Pancreas (tissue), 10 donors: ENCODE measurements around the gene N4BP2. TPM values are rescaled to one million over a fixed set of nuclear protein-coding genes. Genes with fewer than 3 reads are reported as not detected.

Experiments used
- ATAC-seq, 4 donors: fragments of 200-7000 bp; cut with Tn5 transposase; one replicate each; pipeline versions ENCODE4 v1.8.0 to v1.9.1; 2020; ENCODE audit warnings: mild to moderate bottlenecking in 4 of 4, moderate library complexity in 4 of 4
- DNase-seq, 6 donors: peaks; one replicate each; pipeline ENCODE4 v3.0.0-alpha.2; 2020
- FAIRE-seq: peaks from 2 replicates; lab custom pipeline; 2012; peaks lifted over from hg19 to GRCh38; lab: Jason Lieb, UNC
- H3K27ac ChIP-seq, 4 donors: fragments of 200-600 bp; sonication (generic); 1 replicate in 3 of 4; 2 replicates in 1 of 4; pipeline versions ENCODE4 v1.5.0 to v1.8.0; 2020
- H3K27me3 ChIP-seq, 4 donors: fragments of 200-600 bp; one replicate each; pipeline ENCODE4 v1.8.0; 2021
- H3K36me3 ChIP-seq, 3 donors: fragments of 200-600 bp; sonication (generic) in 1 of 3; one replicate each; pipeline versions ENCODE4 v1.5.0 to v1.8.0; 2020 to 2021
- H3K4me1 ChIP-seq, 3 donors: fragments of 200-600 bp; one replicate each; pipeline ENCODE4 v1.8.0; 2021
- H3K4me3 ChIP-seq, 4 donors: fragments of 200-600 bp; sonication (generic) in 2 of 4; one replicate each; pipeline versions ENCODE4 v1.5.0 to v1.8.0; 2020 to 2021
- H3K9me3 ChIP-seq, 4 donors: fragments of 200-600 bp; one replicate each; pipeline ENCODE4 v1.8.0; 2021
- WGBS, 2 donors: extraction: QIAGEN DNeasy Blood & Tissue Kit; methylation state at CpG; one replicate each; pipeline ENCODE4 v1.1.7; 2013; 5-methylcytosine and 5-hydroxymethylcytosine counted together
- intact Hi-C, 3 donors: fragments of 100-400 bp; cut with DNase I; formaldehyde crosslinking; loops; one replicate each; pipeline versions ENCODE4 v1.11.1 to v1.14.2; 2022
- polyA plus RNA-seq, 2 donors: library from polyadenylated mRNA; stranded (reverse); fragments of 200-250 nt; gene quantifications; one replicate each; pipeline ENCODE4 v1.2.3, GENCODE V29; 2013
- total RNA-seq, 6 donors: library from RNA; stranded (reverse); fragmentation: NEBNext Ultra II Directional in 4 of 6; extraction: Animal tissue kit (Norgen Biotek cat#: 25700) in 4 of 6; gene quantifications; one replicate each; pipeline versions ENCODE4 v1.2.1 to v1.2.4, GENCODE V29; 2021 to 2023
- TF ChIP-seq, protein P1 (sequence below), 4 donors: fragments of 200-600 bp; sonication (generic) in 3 of 4; IDR thresholded peaks; one replicate each; pipeline versions ENCODE4 v1.5.0 to v1.8.0; 2021; ENCODE audit warnings: antibody characterized with exemption in 4 of 4
- donor health status: healthy with polysubstance abuse.
- donor health status: DM: no; HTN: no; CAD: no; lungs with moderate emphysema.
- donor health status: DM: no; HTN: no; CAD: no.
- donor health status: control.
- donor health status: control.
- donor health status: Bipolar disorder and iron deficiency.
- donor health status: DM: yes; HTN: yes; CAD: no.
- donor health status: DM: no; HTN: no; CAD: no.
- donor health status: DM: no; HTN: no; CAD: no.
- donor health status: DM: yes; HTN: yes; CAD: no.

N4BP2 gene
- total and polyA plus RNA-seq, 8 donors: 1.6 to 13.4 (median 11.2) TPM

DNA sequence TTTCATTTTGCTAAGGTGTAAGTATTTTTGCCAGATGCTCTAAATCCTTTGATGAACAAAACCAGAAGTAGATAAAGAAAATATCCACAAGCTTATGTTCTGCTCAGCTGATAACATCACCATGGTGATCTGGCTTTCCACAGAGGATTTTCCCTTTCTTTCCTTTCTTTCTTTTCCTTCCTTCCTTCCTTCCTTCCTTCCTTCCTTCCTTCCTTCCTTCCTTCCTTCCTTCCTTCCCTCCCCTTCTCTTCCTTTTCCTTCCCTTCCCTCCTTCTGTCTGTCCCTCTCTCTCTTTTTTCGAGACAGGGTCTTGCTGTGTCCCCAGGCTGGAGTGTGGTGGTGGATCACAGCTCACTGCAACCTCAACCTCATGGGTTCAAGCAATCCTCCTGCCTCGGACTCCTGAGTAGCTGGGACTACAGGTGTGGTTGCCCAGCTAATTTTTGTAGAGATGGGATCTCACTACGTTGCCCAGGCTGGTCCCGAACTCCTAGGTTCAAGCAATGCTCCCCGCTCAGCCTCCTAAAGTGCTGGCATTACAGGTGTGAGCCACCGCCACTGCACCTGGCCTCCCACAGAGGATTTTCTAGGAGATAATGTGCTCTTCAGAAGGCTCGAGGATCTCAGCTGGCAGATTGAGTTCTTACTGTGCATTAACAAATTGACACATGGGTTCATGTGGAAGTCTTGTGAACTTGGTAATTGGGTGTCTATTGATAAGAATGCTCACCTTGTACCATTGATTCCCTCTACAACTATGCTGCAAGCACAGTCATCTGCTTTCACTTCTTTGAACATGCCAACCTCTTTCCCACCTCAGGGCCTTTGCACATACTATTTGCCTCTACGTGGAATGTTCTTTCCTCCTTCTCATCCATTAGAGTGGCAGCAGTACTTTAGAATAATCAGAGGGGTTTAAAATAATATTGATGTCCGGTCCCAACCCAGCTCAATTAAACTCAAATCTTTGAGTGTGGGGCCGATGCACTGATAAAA lies 138.8 kb downstream of the N4BP2 start:
- no peaks in the 10 kb centered on the region for H3K27me3 ChIP-seq
- FAIRE-seq (no peak), ATAC-seq (no peak), DNase-seq (no peak)
- no peak overlapping the region for H3K4me3 ChIP-seq
- no peak overlapping the region for H3K27ac ChIP-seq
- 90 to 97% methylated on average over 10 of the region's 10 CpGs for WGBS, 2 donors
- intact Hi-C loops: no loop called here
- peaks cover 0 to 21% (median 5%) of the 10 kb centered on the region in 3 donors for H3K4me1 ChIP-seq
- no peaks in the 10 kb centered on the region for H3K36me3 ChIP-seq
- H3K9me3 ChIP-seq: no peaks in the 10 kb centered on the region
- TF ChIP-seq, protein P1, sequence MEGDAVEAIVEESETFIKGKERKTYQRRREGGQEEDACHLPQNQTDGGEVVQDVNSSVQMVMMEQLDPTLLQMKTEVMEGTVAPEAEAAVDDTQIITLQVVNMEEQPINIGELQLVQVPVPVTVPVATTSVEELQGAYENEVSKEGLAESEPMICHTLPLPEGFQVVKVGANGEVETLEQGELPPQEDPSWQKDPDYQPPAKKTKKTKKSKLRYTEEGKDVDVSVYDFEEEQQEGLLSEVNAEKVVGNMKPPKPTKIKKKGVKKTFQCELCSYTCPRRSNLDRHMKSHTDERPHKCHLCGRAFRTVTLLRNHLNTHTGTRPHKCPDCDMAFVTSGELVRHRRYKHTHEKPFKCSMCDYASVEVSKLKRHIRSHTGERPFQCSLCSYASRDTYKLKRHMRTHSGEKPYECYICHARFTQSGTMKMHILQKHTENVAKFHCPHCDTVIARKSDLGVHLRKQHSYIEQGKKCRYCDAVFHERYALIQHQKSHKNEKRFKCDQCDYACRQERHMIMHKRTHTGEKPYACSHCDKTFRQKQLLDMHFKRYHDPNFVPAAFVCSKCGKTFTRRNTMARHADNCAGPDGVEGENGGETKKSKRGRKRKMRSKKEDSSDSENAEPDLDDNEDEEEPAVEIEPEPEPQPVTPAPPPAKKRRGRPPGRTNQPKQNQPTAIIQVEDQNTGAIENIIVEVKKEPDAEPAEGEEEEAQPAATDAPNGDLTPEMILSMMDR (IDR thresholded peaks at IDR 0.05): no peak

DNA sequence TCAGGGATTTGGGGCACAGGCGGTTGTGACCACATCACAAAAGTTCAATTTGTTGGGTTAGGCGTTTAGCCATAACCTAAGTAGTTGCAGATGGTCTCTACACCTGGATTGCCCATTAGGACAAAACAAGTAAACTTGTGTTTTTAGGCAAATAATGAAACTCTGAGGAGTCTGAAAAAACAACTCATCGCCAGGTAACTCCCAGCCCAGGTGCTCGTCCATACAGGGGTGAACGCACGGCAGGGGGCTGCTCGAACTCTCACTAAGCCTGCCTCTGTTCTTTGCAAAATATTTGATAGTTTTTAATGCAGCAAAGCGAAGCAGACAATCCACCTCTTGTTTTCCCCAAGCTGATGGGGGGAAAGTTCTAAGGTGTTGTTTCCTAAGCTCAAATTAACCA lies 139.6 kb downstream of the N4BP2 start:
- intact Hi-C loops: no loop called here
- Histone ChIP-seq H3K4me1 (peaks cover 0 to 13% (median 5%) of the 10 kb centered on the region in 3 donors), H3K36me3 (no peaks in the 10 kb centered on the region), H3K9me3 (no peaks in the 10 kb centered on the region), H3K27ac (no peak overlapping the region), H3K27me3 (no peaks in the 10 kb centered on the region), H3K4me3 (no peak overlapping the region)
- 93 to 95% methylated on average over 8 of the region's 8 CpGs for WGBS, 2 donors
- TF ChIP-seq, protein P1 (IDR thresholded peaks at IDR 0.05): no peak
- ATAC-seq: no peak
- DNase-seq: no peak
- no peak for FAIRE-seq

DNA sequence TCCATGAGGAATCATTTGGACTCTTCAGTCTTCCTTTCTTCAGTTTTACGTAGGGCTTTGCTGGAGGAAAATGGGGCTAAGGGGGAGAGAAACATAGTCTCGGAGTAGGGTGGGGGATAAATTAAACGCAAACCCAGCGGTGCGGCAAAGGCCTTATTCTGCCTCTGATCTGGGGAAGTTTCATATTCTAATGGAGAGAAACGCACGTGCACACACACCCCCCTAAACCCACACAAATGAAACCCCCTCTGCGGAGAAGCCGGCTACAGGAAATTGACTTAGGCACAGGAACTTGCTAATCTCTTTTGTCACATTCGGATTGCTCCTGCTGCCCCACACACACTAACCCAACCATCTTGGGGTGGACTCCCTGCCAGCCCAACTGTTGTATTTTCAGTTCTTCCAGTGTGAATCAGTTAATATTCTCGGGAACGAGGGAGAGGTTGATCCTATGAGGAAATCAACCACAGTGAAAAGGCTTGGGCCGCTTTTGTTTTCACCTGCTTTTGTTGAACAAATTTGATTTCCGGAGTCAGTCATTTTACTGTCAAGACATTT lies 140.2 kb downstream of the N4BP2 start, which contains the start of gene RHOH:
RHOH (plus strand) TSS at position 308 of the 558 bp plus-strand sequence. CDS start 46,356 bp downstream, outside the sequence.
- Histone ChIP-seq H3K27me3 (no peaks in the 10 kb centered on the region), H3K36me3 (no peaks in the 10 kb centered on the region), H3K27ac (no peak within 1 kb of the TSS), H3K4me3 (no peak within 1 kb of the TSS), H3K9me3 (no peaks in the 10 kb centered on the region), H3K4me1 (peaks cover 0 to 8% (median 2%) of the 10 kb centered on the region in 3 donors)
- ATAC-seq: peak in 1 of 4 donors; percentile 31
- 77 to 83% methylated on average over 14 of the region's 14 CpGs for WGBS, 2 donors
- no peak for DNase-seq
- intact Hi-C loops: no loop called here
- no peak for FAIRE-seq
- TF ChIP-seq, protein P1 (IDR thresholded peaks at IDR 0.05): no peak

DNA sequence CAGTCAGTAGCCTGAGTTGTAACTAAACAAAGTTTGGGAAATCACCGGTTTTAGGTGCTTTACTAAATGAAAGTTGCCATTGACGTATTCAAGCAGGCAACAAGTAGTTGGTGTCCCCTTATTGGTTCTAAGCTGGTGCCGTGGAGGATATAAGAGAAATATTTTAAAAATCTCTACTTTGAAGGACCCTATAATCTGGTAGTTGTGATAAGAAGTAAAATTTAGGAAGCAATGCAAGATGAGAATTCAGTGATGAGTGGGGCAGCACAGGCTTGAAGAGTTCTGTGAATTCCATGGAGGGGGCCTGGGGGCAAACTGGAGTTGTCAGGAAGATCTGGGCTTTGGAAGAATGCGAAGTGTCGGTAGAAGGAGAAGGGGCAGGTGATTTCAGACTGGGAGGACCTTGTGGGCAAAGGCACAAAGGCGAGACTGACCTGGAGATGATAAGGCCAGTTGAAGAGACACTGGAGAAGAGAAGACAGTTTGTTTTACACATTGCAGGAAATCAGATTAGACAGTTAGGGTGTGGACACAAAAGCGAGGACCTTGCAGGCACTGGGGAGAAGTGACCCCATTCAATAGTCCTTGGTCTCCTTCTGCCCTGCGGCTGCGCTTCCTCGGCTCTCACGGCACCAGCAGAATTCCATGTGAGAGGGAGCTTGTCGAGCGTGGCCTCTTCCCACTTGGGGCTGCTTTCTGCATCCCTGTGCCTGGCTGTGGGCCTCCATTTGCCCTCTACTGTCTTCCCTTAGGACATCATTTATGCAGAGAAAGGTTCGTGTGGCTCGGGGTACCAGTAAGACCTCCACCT lies 141.4 kb downstream of the N4BP2 start:
- no peak for DNase-seq
- H3K36me3 ChIP-seq: no peaks in the 10 kb centered on the region
- no peak for FAIRE-seq
- 80 to 85% methylated on average over 15 of the region's 15 CpGs for WGBS, 2 donors
- intact Hi-C loops: no loop called here
- H3K4me3 ChIP-seq: peak overlapping the region in 1 of 4 donors; percentile 12
- no peaks in the 10 kb centered on the region for H3K4me1 ChIP-seq
- ATAC-seq: no peak
- TF ChIP-seq, protein P1 (IDR thresholded peaks at IDR 0.05): no peak
- no peak overlapping the region for H3K27ac ChIP-seq
- no peaks in the 10 kb centered on the region for H3K9me3 ChIP-seq
- no peaks in the 10 kb centered on the region for H3K27me3 ChIP-seq
